ENCODE data around the gene YTHDF1.

DNA sequence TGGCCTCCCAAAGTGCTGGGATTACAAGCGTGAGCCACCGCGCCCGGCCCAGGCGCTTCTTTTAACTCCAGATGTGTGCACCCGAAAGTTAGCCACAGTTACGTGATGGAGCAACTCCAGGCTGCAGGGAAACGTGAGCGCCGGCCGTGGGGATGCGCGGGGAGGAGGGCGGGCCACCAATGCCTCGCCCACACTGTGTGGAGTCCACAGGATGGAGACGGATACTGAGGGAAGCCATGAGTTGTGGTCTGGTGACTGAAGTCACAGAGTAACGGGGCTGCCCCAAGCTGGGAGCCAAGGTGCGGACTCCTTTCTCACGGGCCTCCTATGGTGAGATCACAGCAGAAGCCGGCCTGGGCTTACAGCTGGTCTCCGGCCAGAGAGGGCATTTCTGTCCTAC lies 23.2 kb downstream of the YTHDF1 start:
- TF ChIP-seq POLR2A (IDR thresholded peaks at IDR 0.05) = no peak
- TF ChIP-seq, protein P1, sequence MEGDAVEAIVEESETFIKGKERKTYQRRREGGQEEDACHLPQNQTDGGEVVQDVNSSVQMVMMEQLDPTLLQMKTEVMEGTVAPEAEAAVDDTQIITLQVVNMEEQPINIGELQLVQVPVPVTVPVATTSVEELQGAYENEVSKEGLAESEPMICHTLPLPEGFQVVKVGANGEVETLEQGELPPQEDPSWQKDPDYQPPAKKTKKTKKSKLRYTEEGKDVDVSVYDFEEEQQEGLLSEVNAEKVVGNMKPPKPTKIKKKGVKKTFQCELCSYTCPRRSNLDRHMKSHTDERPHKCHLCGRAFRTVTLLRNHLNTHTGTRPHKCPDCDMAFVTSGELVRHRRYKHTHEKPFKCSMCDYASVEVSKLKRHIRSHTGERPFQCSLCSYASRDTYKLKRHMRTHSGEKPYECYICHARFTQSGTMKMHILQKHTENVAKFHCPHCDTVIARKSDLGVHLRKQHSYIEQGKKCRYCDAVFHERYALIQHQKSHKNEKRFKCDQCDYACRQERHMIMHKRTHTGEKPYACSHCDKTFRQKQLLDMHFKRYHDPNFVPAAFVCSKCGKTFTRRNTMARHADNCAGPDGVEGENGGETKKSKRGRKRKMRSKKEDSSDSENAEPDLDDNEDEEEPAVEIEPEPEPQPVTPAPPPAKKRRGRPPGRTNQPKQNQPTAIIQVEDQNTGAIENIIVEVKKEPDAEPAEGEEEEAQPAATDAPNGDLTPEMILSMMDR (IDR thresholded peaks at IDR 0.05) = no peak
